ENCODE data around the gene SMTN.
"Not testable (repeated sequence)": the region's sequence is repeated elsewhere in the genome, so short reads cannot be mapped to it uniquely, and the experiment has no call there.

The SMTN gene

GRCh38 chr22:31091106-31091975 is 10.2 kb downstream of the SMTN start:
- no peak for DNase-seq

GRCh38 chr22:31092161-31092560 is 11.0 kb downstream of the SMTN start:
- DNase-seq = peak; percentile 80

GRCh38 chr22:31093086-31093850 is 12.2 kb downstream of the SMTN start:
- peak; percentile 22 for DNase-seq

GRCh38 chr22:31094021-31094551 is 13.0 kb downstream of the SMTN start:
- no peak for DNase-seq

- no peak for DNase-seq
These were observed 13.6 kb downstream of the SMTN start for GRCh38 chr22:31094741-31095140.

GRCh38 chr22:31095637-31096249 is 14.6 kb downstream of the SMTN start:
- no peak for DNase-seq

GRCh38 chr22:31096657-31097279 is 15.7 kb downstream of the SMTN start:
- no peak for DNase-seq

- DNase-seq = not testable (repeated sequence)
These were observed 16.4 kb downstream of the SMTN start for GRCh38 chr22:31097539-31097938.

- no peak for DNase-seq
These were observed 17.0 kb downstream of the SMTN start for GRCh38 chr22:31097941-31098631.

- DNase-seq = no peak
These were observed 17.6 kb downstream of the SMTN start for GRCh38 chr22:31098632-31099110.

- no peak for DNase-seq
These were observed 18.3 kb downstream of the SMTN start for GRCh38 chr22:31099386-31099785.

GRCh38 chr22:31099841-31100761 is 19.0 kb downstream of the SMTN start:
- no peak for DNase-seq

- no peak for DNase-seq
These were observed 19.8 kb downstream of the SMTN start for GRCh38 chr22:31100762-31101525.

- DNase-seq = peak; percentile 50
These were observed 21.4 kb downstream of the SMTN start for GRCh38 chr22:31102441-31103081.

GRCh38 chr22:31103111-31103510 is 22.0 kb downstream of the SMTN start:
- no peak for DNase-seq

- DNase-seq = no peak
These were observed 23.0 kb downstream of the SMTN start for GRCh38 chr22:31103899-31104694.

- DNase-seq = no peak
These were observed 23.8 kb downstream of the SMTN start for GRCh38 chr22:31104869-31105268.

GRCh38 chr22:31105282-31105929 is 24.3 kb downstream of the SMTN start:
- DNase-seq = no peak
